ENCODE measurements around the gene PCAT7. TPM values are rescaled to one million over a fixed set of nuclear protein-coding genes. Genes with fewer than 3 reads are reported as not detected.
A peak's percentile ranks its signal among the peaks of the same experiment; 100 is the strongest.
"Not testable (repeated sequence)": the region's sequence is repeated elsewhere in the genome, so short reads cannot be mapped to it uniquely, and the experiment has no call there.

Gene PCAT7
- total RNA-seq = under 1 TPM in 1 of 2 donors, not detected in 1; 0.78 TPM

GRCh38 chr9:94554439-94555331 is at the start of gene PCAT7:
Gene PCAT7, plus strand, starts transcription at chr9:94555083.
- ATAC-seq = peak; percentile 100
- peak; percentile 87 to 90 (median 89) for DNase-seq
- 55 to 58% methylated on average over 38 to 40 of the region's 40 CpGs for WGBS, 2 donors
- no peaks in the 10 kb centered on the region for H3K36me3 ChIP-seq (replicated peaks in 1 of 2; ENCODE audit: insufficient read depth in 1 of 2, low read depth in 2 of 2)
- intact Hi-C loops (cut with DNase I) = loop anchor here (10.0 kb wide), 1 partner anchor 50 kb away; no protein-coding TSS in a partner anchor
- H3K27ac ChIP-seq = peak within 1 kb of the TSS; percentile 52 to 86 (median 82)
- H3K9me3 ChIP-seq = no peaks in the 10 kb centered on the region
- TF ChIP-seq POLR2A (IDR thresholded peaks at IDR 0.05) = peak in 2 of 3 donors; percentile 63 to 75
- peak; percentile 58 to 98 (median 95) for TF ChIP-seq CTCF (IDR thresholded peaks at IDR 0.05)
- peaks cover 12% of the 10 kb centered on the region for H3K4me1 ChIP-seq
- peak within 1 kb of the TSS in 1 of 2 donors; percentile 25 for H3K4me3 ChIP-seq
- H3K27me3 ChIP-seq = no peaks in the 10 kb centered on the region

GRCh38 chr9:94506370-94506769 is 48.5 kb upstream of the PCAT7 start:
- H3K4me3 ChIP-seq; H3K4me1 ChIP-seq; H3K27ac ChIP-seq; intact Hi-C loops (cut with DNase I); DNase-seq; H3K9me3 ChIP-seq; ATAC-seq; H3K36me3 ChIP-seq (replicated peaks in 1 of 2; ENCODE audit: insufficient read depth in 1 of 2, low read depth in 2 of 2); H3K27me3 ChIP-seq: not testable (repeated sequence)
- 87 to 96% methylated on average over 3 to 4 of the region's 4 CpGs for WGBS, 2 donors

GRCh38 chr9:94507531-94508258 is 47.2 kb upstream of the PCAT7 start:
- no peaks in the 10 kb centered on the region for H3K36me3 ChIP-seq (replicated peaks in 1 of 2; ENCODE audit: insufficient read depth in 1 of 2, low read depth in 2 of 2)
- H3K27me3 ChIP-seq = no peaks in the 10 kb centered on the region
- DNase-seq (no peak), ATAC-seq (no peak)
- peaks cover 12% of the 10 kb centered on the region for H3K4me1 ChIP-seq
- TF ChIP-seq POLR2A (IDR thresholded peaks at IDR 0.05) = no peak
- TF ChIP-seq CTCF (IDR thresholded peaks at IDR 0.05) = no peak
- no peaks in the 10 kb centered on the region for H3K9me3 ChIP-seq
- H3K27ac ChIP-seq = no peak overlapping the region
- intact Hi-C loops (cut with DNase I) = no loop called here
- H3K4me3 ChIP-seq = no peak overlapping the region
- WGBS, 2 donors = 51 to 69% methylated on average over 7 of the region's 7 CpGs

- no peaks in the 10 kb centered on the region for H3K9me3 ChIP-seq
- H3K4me1 ChIP-seq = peaks cover 12% of the 10 kb centered on the region
- H3K4me3 ChIP-seq = no peak overlapping the region
- peak; percentile 81 for ATAC-seq
- DNase-seq = no peak
- H3K36me3 ChIP-seq (replicated peaks in 1 of 2; ENCODE audit: insufficient read depth in 1 of 2, low read depth in 2 of 2) = no peaks in the 10 kb centered on the region
- 34% methylated on average over 6 of the region's 6 CpGs for WGBS, 2 donors
- no peaks in the 10 kb centered on the region for H3K27me3 ChIP-seq
- intact Hi-C loops (cut with DNase I) = no loop called here
- no peak overlapping the region for H3K27ac ChIP-seq
- no peak for TF ChIP-seq POLR2A (IDR thresholded peaks at IDR 0.05)
Observed at GRCh38 chr9:94511134-94511954, 43.5 kb upstream of the PCAT7 start.

GRCh38 chr9:94511955-94512265 is 43.0 kb upstream of the PCAT7 start:
- Histone ChIP-seq H3K4me1 (peaks cover 12% of the 10 kb centered on the region), H3K4me3 (no peak overlapping the region), H3K9me3 (no peaks in the 10 kb centered on the region), H3K27me3 (no peaks in the 10 kb centered on the region), H3K27ac (no peak overlapping the region), H3K36me3 (replicated peaks in 1 of 2; ENCODE audit: insufficient read depth in 1 of 2, low read depth in 2 of 2) (no peaks in the 10 kb centered on the region)
- 29 to 32% methylated on average over 2 of the region's 2 CpGs for WGBS, 2 donors
- intact Hi-C loops (cut with DNase I) = no loop called here
- ATAC-seq = no peak
- TF ChIP-seq POLR2A (IDR thresholded peaks at IDR 0.05) (no peak), CTCF (IDR thresholded peaks at IDR 0.05) (no peak)
- no peak for DNase-seq

Data from body of pancreas (tissue), 4 donors.